Neural cell (in vitro differentiated cells): ENCODE data around the gene LCE6A. TPM values are rescaled to one million over a fixed set of nuclear protein-coding genes. Genes with fewer than 3 reads are reported as not detected.

Experiments used
- H2AFZ ChIP-seq: fragments of 200-600, 300-800 bp; sonication (generic), shearing (Covaris generic); 2 replicates; pipeline ENCODE4 v1.6.0; 2014; ENCODE audit warnings: low read depth, mild to moderate bottlenecking, antibody characterized with exemption, low read length, moderate library complexity
- H3F3A ChIP-seq: fragments of 200-600 bp; shearing (Covaris generic); 2 replicates; pipeline ENCODE4 v1.6.1; 2016; ENCODE audit warnings: mild to moderate bottlenecking, moderate library complexity, mixed read lengths, antibody characterized with exemption, low read length; ENCODE audit not compliant: insufficient read depth, poor library complexity, severe bottlenecking
- H3K27ac ChIP-seq: fragments of 200-600, 300-800 bp; sonication (generic), shearing (Covaris generic); 2 replicates; pipeline ENCODE4 v1.5.1; 2014; ENCODE audit warnings: mild to moderate bottlenecking, low read length, moderate library complexity
- H3K27me3 ChIP-seq: fragments of 300-800, 200-600 bp; sonication (generic), shearing (Covaris generic); 2 replicates; pipeline ENCODE4 v1.6.0; 2014; ENCODE audit warnings: mild to moderate bottlenecking, low read depth, low read length, moderate library complexity; ENCODE audit not compliant: insufficient read depth
- H3K36me3 ChIP-seq: fragments of 300-800, 200-600 bp; sonication (generic), shearing (Covaris generic); 2 replicates; pipeline ENCODE4 v1.5.1; 2014; ENCODE audit warnings: mild to moderate bottlenecking, antibody characterized with exemption, low read length, moderate library complexity; ENCODE audit not compliant: insufficient read depth
- H3K4me2 ChIP-seq: fragments of 300-800, 200-600 bp; sonication (generic), shearing (Covaris generic); 2 replicates; pipeline ENCODE4 v1.6.0; 2014; ENCODE audit warnings: mild to moderate bottlenecking, low read length
- H3K4me3 ChIP-seq: fragments of 300-800, 200-600 bp; sonication (generic), shearing (Covaris generic); 2 replicates; pipeline ENCODE4 v1.5.1; 2014; ENCODE audit warnings: mild to moderate bottlenecking, low read length, moderate library complexity
- H3K79me2 ChIP-seq: fragments of 200-600 bp; shearing (Covaris generic); replicated peaks from 2 replicates; pipeline ENCODE4 v1.6.0; 2014; ENCODE audit warnings: mild to moderate bottlenecking, low read length, moderate library complexity; ENCODE audit not compliant: insufficient read depth
- H3K9ac ChIP-seq: fragments of 300-800, 200-600 bp; sonication (generic), shearing (Covaris generic); 2 replicates; pipeline ENCODE4 v1.6.1; 2016; ENCODE audit warnings: mild to moderate bottlenecking, low read length, mixed read lengths
- H3K9me2 ChIP-seq: fragments of 200-600 bp; shearing (Covaris generic); 2 replicates; pipeline ENCODE4 v1.6.1; 2016; ENCODE audit warnings: mild to moderate bottlenecking, low read length, mixed read lengths; ENCODE audit not compliant: insufficient read depth
- H3K9me3 ChIP-seq: fragments of 200-600, 300-800 bp; sonication (generic), shearing (Covaris generic); 2 replicates; pipeline ENCODE4 v1.6.1; 2016; ENCODE audit warnings: mild to moderate bottlenecking, mixed run types, low read length, moderate library complexity, mixed read lengths
- H4K20me1 ChIP-seq: fragments of 200-600 bp; shearing (Covaris generic); 2 replicates; pipeline ENCODE4 v1.6.1; 2016; ENCODE audit warnings: mild to moderate bottlenecking, mixed run types; ENCODE audit not compliant: insufficient read depth
- EP300 ChIP-seq: fragments of 450-650 bp; conservative IDR thresholded peaks from 2 replicates; pipeline ENCODE4 v1.6.1; 2014; ENCODE audit warnings: antibody characterized with exemption, mild to moderate bottlenecking, moderate library complexity; ENCODE audit not compliant: poor library complexity, severe bottlenecking
- EZH2 ChIP-seq: fragments of 200-600, 300-800 bp; shearing (Covaris generic), sonication (generic); IDR thresholded peaks from 2 replicates; pipeline ENCODE4 v1.6.1; 2014; ENCODE audit warnings: antibody characterized with exemption, low read length, borderline replicate concordance, mild to moderate bottlenecking; ENCODE audit not compliant: insufficient read depth, poor library complexity, severe bottlenecking
- MXI1 ChIP-seq: fragments of 450-650 bp; conservative IDR thresholded peaks from 2 replicates; pipeline ENCODE4 v1.6.1; 2014; ENCODE audit warnings: antibody characterized with exemption, mild to moderate bottlenecking; ENCODE audit not compliant: poor library complexity, severe bottlenecking
- POLR2AphosphoS5 ChIP-seq: IDR thresholded peaks from 2 replicates; pipeline ENCODE4 v1.6.1; 2012
- RAD21 ChIP-seq: fragments of 450-650 bp; conservative IDR thresholded peaks from 2 replicates; pipeline ENCODE4 v1.6.1; 2014; ENCODE audit warnings: antibody characterized with exemption, mild to moderate bottlenecking, moderate library complexity
- SMC3 ChIP-seq: fragments of 450-650 bp; conservative IDR thresholded peaks from 2 replicates; pipeline ENCODE4 v1.6.1; 2014; ENCODE audit warnings: antibody characterized with exemption, mild to moderate bottlenecking, moderate library complexity; ENCODE audit not compliant: poor library complexity
- TAF1 ChIP-seq: IDR thresholded peaks from 2 replicates; pipeline ENCODE4 v1.6.1; 2012; ENCODE audit warnings: low read depth
- polyA plus RNA-seq: library from polyadenylated mRNA; depleted of rRNA; stranded (reverse); fragments of >200 nt; gene quantifications from 2 replicates; pipeline ENCODE4 v1.2.3, GENCODE V29; 2014
- TF ChIP-seq, protein P1 (sequence below): IDR thresholded peaks from 2 replicates; pipeline ENCODE4 v1.6.1; 2012; ENCODE audit warnings: borderline replicate concordance
- TF ChIP-seq, protein P2 (sequence below): fragments of 450-650 bp; IDR thresholded peaks from 2 replicates; pipeline ENCODE4 v1.5.1; 2014; ENCODE audit warnings: antibody characterized with exemption, mild to moderate bottlenecking, moderate library complexity; ENCODE audit not compliant: poor library complexity, severe bottlenecking

LCE6A gene
- polyA plus RNA-seq, 1 donor from 2014 or later, result not detected

DNA sequence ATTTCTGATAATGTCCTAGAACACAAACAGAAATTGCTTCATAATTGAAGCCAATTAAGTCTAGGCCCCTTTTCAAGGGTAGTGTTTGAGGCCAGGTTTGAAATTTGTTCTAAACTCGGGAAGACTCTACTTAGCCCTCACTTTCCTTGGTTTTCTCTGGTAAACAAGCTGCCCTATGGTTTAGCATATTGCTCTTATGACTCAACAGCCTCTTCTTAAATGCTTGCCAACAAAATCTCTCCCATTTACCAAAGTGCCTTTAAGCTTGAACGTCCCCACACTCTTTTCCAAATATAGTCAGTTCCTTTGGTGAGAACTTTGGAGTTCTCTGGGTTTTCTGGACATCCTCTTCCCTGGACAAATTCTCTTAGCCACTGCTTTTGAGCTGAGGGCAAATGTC lies 5.8 kb upstream of the LCE6A start:
- Histone ChIP-seq H3K9me2 (no peaks in the 10 kb centered on the region), H3K4me2 (no peak overlapping the region), H4K20me1 (no peaks in the 10 kb centered on the region), H3F3A (no peaks in the 10 kb centered on the region), H3K9ac (no peak overlapping the region), H3K27me3 (no peaks in the 10 kb centered on the region), H3K9me3 (peaks cover 3% of the 10 kb centered on the region), H3K36me3 (no peaks in the 10 kb centered on the region), H3K79me2 (no peaks in the 10 kb centered on the region), H3K4me3 (no peak overlapping the region), H2AFZ (no peak overlapping the region), H3K27ac (no peak overlapping the region)
- TF ChIP-seq RAD21, result no peak
- no peak for TF ChIP-seq EP300
- no peak for TF ChIP-seq MXI1
- TF ChIP-seq EZH2, result no peak

DNA sequence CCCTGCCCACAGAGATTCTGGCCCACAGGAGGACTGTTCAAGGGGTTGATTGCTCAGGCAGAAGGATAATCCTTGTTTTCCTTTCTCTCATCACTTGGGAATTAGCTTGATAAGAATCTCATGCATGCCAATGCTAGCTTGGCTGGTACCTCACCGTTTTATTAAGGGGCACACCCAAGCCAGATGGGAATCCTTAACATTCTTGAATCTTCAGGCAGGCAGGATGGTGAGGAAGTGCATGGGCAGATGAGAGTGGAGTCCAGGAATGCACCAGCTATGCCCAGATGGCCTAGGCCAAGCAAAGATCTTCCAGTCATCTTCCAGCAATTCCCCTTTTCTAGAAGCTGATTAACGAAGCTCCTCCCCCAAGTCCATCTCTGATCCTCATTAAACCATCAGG lies 13.0 kb downstream of the LCE6A start:
- Histone ChIP-seq H3K9me3 (no peaks in the 10 kb centered on the region), H3K79me2 (no peaks in the 10 kb centered on the region)
- TF ChIP-seq, protein P1, sequence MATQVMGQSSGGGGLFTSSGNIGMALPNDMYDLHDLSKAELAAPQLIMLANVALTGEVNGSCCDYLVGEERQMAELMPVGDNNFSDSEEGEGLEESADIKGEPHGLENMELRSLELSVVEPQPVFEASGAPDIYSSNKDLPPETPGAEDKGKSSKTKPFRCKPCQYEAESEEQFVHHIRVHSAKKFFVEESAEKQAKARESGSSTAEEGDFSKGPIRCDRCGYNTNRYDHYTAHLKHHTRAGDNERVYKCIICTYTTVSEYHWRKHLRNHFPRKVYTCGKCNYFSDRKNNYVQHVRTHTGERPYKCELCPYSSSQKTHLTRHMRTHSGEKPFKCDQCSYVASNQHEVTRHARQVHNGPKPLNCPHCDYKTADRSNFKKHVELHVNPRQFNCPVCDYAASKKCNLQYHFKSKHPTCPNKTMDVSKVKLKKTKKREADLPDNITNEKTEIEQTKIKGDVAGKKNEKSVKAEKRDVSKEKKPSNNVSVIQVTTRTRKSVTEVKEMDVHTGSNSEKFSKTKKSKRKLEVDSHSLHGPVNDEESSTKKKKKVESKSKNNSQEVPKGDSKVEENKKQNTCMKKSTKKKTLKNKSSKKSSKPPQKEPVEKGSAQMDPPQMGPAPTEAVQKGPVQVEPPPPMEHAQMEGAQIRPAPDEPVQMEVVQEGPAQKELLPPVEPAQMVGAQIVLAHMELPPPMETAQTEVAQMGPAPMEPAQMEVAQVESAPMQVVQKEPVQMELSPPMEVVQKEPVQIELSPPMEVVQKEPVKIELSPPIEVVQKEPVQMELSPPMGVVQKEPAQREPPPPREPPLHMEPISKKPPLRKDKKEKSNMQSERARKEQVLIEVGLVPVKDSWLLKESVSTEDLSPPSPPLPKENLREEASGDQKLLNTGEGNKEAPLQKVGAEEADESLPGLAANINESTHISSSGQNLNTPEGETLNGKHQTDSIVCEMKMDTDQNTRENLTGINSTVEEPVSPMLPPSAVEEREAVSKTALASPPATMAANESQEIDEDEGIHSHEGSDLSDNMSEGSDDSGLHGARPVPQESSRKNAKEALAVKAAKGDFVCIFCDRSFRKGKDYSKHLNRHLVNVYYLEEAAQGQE, result no peak
- TF ChIP-seq RAD21 (no peak), POLR2AphosphoS5 (no peak), EZH2 (no peak), MXI1 (no peak), TAF1 (no peak)

DNA sequence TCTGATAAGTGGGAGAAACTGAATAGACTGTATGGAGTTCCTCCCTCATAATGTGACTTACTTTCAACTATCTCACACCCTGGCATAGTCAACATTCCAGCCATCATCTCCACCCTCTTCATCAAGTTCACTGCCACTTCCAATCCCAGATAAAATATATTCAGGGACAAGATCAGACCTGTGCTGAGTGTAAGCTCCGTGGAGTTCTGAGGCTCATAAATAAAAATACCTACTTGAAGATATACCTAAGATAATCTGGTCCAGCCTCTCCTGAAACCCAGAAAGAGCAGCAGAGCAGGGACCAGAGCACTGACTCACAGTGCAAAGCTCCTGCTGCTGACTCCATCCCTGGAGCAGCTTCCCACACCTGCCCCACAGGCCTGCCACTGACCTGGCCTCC lies 15.4 kb downstream of the LCE6A start:
- no peak overlapping the region for H2AFZ ChIP-seq
- H3K79me2 ChIP-seq, result no peaks in the 10 kb centered on the region
- TF ChIP-seq EZH2 (no peak), POLR2AphosphoS5 (no peak)
- H3K27ac ChIP-seq, result no peak overlapping the region
- H3K4me3 ChIP-seq, result no peak overlapping the region
- H3K27me3 ChIP-seq, result no peaks in the 10 kb centered on the region
- H3F3A ChIP-seq, result no peaks in the 10 kb centered on the region
- no peak overlapping the region for H3K9ac ChIP-seq
- no peaks in the 10 kb centered on the region for H3K36me3 ChIP-seq
- no peak overlapping the region for H3K4me2 ChIP-seq
- no peaks in the 10 kb centered on the region for H3K9me2 ChIP-seq
- no peaks in the 10 kb centered on the region for H4K20me1 ChIP-seq
- no peaks in the 10 kb centered on the region for H3K9me3 ChIP-seq

More for the DNA sequence above, 13.0 kb downstream of the LCE6A start:
- no peaks in the 10 kb centered on the region for H4K20me1 ChIP-seq
- H3K4me2 ChIP-seq, result no peak overlapping the region
- H2AFZ ChIP-seq, result no peak overlapping the region
- no peak overlapping the region for H3K4me3 ChIP-seq
- no peak overlapping the region for H3K27ac ChIP-seq
- no peaks in the 10 kb centered on the region for H3K36me3 ChIP-seq
- H3K9me2 ChIP-seq, result no peaks in the 10 kb centered on the region
- H3K9ac ChIP-seq, result no peak overlapping the region
- no peaks in the 10 kb centered on the region for H3K27me3 ChIP-seq
- H3F3A ChIP-seq, result no peaks in the 10 kb centered on the region

DNA sequence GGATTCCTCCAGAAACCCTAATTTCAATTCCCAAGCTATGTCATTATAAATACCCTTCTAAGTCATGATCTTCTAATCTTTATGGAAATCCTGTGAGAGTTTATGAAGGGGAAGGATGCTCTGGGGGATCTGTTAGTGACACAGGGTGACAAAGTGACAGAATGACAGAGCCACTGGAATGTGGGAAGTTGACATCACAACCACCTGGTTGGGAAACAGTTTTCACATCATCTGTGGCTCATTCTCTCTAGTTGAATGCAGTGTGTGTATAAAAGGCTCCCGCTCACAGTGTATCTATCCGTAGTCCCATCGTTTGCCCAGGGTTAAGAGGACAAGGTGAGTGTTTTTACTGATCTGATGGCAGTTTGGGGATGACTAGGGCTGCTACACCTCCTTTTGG lies 17.0 kb downstream of the LCE6A start, which contains the start of gene LCE7A:
Gene LCE7A, plus strand, starts transcription at position 301 of the 400 bp plus-strand sequence. CDS start 702 bp downstream, outside the sequence.
- Histone ChIP-seq H3K9ac (no peak within 1 kb of the TSS), H3K36me3 (no peaks in the 10 kb centered on the region), H4K20me1 (no peaks in the 10 kb centered on the region), H3F3A (no peaks in the 10 kb centered on the region), H2AFZ (no peak within 1 kb of the TSS), H3K9me2 (no peaks in the 10 kb centered on the region), H3K27ac (no peak within 1 kb of the TSS), H3K79me2 (no peaks in the 10 kb centered on the region), H3K27me3 (no peaks in the 10 kb centered on the region), H3K4me2 (no peak within 1 kb of the TSS), H3K4me3 (no peak within 1 kb of the TSS), H3K9me3 (no peaks in the 10 kb centered on the region)
- TF ChIP-seq POLR2AphosphoS5 (no peak), MXI1 (no peak), EZH2 (no peak), RAD21 (no peak), SMC3 (no peak), EP300 (no peak), TAF1 (no peak)
- TF ChIP-seq, protein P1, result no peak
- TF ChIP-seq, protein P2, sequence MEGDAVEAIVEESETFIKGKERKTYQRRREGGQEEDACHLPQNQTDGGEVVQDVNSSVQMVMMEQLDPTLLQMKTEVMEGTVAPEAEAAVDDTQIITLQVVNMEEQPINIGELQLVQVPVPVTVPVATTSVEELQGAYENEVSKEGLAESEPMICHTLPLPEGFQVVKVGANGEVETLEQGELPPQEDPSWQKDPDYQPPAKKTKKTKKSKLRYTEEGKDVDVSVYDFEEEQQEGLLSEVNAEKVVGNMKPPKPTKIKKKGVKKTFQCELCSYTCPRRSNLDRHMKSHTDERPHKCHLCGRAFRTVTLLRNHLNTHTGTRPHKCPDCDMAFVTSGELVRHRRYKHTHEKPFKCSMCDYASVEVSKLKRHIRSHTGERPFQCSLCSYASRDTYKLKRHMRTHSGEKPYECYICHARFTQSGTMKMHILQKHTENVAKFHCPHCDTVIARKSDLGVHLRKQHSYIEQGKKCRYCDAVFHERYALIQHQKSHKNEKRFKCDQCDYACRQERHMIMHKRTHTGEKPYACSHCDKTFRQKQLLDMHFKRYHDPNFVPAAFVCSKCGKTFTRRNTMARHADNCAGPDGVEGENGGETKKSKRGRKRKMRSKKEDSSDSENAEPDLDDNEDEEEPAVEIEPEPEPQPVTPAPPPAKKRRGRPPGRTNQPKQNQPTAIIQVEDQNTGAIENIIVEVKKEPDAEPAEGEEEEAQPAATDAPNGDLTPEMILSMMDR, result no peak
